ENCODE results near the gene SAT2. TPM values are rescaled to one million over a fixed set of nuclear protein-coding genes. Genes with fewer than 3 reads are reported as not detected.
"Not testable (repeated sequence)": the region's sequence is repeated elsewhere in the genome, so short reads cannot be mapped to it uniquely, and the experiment has no call there.

SAT2 gene
- 100 TPM for total RNA-seq

GRCh38 chr17:7627250-7628121 is at the start of gene SAT2:
Gene SAT2 (minus strand): TSS chr17:7627821. CDS start chr17:7627635, 186 bp downstream.
- ATAC-seq (peak; percentile 84), DNase-seq (ENCODE audit: low spot score) (peak; percentile 97)

- DNase-seq (ENCODE audit: low spot score): no peak
- no peak for ATAC-seq
Measured at GRCh38 chr17:7676533-7676932, 48.9 kb upstream of the SAT2 start.

DNA sequence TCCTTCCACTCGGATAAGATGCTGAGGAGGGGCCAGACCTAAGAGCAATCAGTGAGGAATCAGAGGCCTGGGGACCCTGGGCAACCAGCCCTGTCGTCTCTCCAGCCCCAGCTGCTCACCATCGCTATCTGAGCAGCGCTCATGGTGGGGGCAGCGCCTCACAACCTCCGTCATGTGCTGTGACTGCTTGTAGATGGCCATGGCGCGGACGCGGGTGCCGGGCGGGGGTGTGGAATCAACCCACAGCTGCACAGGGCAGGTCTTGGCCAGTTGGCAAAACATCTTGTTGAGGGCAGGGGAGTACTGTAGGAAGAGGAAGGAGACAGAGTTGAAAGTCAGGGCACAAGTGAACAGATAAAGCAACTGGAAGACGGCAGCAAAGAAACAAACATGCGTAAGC is 47.3 kb upstream of the SAT2 start:
- ATAC-seq: no peak
- no peak for DNase-seq (ENCODE audit: low spot score)

GRCh38 chr17:7673239-7673638 is 45.6 kb upstream of the SAT2 start:
- DNase-seq (ENCODE audit: low spot score): no peak
- no peak for ATAC-seq

DNA sequence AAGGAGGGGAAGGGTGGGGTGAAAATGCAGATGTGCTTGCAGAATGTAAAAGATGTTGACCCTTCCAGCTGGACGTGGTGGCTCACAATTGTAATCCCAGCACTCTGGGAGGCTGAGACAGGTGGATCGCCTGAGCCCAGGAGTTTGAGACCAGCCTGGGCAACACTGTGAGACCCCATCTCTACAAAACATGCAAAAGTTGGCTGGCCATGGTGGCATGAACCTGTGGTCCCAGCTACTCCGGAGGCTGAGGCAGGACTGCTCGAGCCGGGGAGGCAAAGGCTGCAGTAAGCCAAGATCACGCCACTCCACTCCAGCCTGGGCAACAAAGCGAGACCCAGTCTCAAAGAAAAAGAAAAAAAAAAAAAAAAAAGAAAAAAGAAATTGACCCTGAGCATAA is 40.9 kb upstream of the SAT2 start:
- DNase-seq (ENCODE audit: low spot score) (no peak), ATAC-seq (no peak)

DNA sequence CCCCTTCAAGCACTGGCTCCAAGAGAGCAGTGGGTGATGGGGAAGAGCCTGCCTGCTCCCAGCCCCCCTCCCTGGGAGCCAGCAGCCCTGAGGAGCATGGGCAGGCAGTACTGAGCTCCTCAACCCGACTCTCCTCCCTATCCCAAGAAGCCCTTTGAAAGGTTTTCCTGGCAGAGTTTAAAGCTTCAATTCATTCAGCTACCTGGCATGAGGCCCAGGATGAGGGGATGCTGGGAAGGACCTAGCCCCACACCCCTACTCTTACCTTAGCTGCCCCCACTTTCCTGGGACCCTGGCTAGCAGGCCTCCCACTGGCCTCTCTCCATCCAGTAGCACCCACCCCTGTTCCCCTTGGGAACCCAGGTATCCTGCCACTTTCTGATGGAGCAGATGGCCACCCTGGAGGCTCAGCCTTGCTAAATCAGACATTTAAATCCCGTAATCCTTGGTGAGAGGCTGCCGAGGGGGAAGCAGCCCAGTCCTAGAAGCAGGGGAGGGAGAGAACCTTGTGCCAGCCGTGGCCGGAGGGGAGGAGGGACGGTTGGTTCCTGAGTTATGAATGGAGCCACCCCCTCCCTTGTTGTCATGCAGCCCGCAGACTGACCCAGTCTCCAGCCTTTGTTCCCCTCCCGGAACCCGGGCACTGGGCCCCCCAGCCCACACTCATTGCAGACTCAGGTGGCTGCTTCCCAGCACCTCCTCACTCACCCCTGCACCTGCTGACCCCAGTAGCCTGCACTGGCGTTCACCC is 40.2 kb upstream of the SAT2 start:
- ATAC-seq (no peak), DNase-seq (ENCODE audit: low spot score) (no peak)

- DNase-seq (ENCODE audit: low spot score) (no peak), ATAC-seq (peak; percentile 20)
Measured at GRCh38 chr17:7656958-7657609, 29.5 kb upstream of the SAT2 start.

DNA sequence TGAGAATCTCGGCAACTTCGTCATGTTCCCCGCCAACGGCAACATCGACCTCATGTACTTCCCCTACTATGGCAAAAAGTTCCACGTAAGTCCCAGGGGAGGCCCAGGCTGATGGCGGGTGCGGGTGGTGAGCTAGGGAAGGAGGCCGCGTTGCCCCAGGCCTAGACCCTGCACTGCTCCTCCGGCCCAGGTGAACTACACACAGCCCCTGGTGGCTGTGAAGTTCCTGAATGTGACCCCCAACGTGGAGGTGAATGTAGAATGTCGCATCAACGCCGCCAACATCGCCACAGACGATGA is 27.9 kb upstream of the SAT2 start:
- no peak for DNase-seq (ENCODE audit: low spot score)

DNA sequence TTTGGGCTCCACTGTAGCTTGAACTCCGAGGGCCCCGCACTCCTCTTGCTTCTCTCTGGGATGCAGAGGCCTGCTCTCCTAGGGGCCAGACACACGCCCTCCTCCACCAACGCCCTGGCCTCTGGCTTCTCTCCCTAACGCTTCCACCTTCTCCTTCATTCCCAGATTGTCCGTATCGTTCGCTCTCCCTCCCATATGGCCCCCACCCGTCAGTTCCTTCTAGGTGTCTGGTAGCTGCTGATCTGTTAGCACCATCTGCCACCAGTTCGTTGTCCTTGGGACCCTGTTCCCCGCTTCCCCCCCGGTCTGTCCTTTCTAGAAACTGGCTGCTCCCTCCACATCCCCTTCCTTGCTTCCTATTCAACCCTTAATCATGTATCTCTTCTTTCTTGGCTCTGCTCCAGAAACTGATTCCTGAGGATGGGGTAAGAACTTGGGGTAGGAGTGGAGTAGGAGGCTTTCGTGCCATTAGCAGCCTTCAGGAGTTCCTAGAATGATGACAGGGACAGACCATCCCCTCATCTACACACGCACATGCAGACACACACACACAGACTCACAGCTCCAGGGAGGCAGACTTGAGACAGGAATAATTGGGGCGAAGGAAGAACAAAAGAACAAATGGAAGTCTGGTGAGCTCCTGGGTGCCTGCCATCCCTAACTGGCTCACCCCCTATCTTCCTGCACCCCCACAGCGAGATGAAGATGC is 27.4 kb upstream of the SAT2 start:
- DNase-seq (ENCODE audit: low spot score) (no peak), ATAC-seq (no peak)

More for the DNA sequence above, 27.9 kb upstream of the SAT2 start:
- no peak for ATAC-seq

DNA sequence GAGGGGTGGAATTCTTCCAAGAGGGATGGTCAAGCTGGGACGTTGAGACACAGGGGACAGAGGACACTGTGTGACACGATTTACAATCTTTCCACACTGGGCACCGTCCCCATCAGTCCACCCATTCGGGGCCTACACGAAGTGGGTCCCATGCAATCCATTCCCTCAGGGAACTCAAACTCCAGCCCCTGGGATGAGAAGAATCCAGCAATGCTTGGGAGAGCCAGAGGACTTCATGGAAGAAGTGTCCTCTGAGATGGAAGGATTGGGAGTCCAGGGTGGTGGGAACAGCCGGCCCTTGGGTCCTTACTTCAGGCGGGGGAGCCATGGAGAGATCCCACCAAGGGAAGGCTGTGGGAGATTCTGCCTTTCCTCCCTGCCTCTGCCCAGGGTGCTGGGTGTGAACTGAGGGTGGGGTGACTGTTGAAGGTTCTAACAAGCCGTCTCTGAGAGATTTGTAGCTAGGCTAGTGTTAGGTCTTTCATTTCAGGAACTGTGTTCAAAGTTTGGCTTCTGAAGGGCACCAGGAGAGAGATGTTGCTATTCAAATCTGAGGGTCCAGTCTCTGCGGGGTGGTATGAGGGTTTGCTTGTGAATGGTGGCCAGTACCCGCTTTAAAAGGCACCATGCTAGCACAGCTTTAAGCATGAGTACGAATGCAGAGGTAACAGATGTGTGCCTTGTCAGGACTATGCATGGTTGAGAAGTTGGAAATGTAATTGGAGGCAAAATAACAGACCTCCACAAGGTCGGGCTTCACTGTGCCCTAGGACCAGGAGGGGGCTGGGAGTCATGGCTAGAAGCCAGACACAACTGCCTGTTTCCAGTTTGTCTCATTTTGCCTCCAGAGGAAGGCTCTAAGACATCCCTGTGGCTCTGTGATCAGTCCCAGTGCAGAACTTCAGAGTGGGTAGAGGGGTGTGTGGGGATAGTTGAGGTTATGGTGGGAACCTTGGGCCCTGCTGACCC is 25.1 kb upstream of the SAT2 start:
- DNase-seq (ENCODE audit: low spot score) (no peak), ATAC-seq (no peak)

DNA sequence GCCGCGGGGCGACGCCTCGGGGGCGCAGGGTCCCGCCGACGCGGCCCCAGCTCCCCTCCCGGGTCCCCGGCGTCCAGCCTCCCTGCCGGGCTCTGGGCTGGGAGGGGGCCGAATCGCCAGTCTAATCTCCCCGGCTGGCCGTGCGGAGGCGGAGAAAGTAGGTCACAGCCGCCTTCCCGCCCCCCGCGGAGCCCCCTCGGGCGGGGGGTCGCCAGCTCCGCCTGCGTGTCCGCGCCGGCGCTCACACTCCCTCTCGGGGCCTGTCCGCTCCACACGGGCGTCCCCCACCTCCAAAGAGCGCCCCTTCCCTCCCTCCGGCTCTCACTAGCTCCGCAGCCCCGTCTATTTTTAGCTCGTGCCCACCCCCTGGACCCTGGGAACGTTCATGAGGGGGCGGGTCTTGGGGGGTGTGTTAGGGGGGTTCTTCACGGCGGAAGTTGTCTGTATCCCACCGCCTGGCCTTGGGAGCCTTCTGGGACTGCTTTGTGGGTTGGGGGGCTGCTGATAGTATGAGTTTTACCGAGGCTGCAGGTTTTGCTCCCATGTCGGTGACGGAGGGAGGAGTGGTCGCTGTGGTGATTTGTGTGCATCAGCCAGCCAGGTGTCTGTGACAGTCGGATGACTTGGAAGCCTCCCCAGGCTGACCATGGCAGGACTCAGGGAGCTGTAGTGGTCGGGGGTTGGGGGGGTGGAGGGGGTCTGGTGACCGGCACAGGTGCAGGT is 24.2 kb upstream of the SAT2 start:
- peak; percentile 8 for ATAC-seq
- DNase-seq (ENCODE audit: low spot score): no peak

DNA sequence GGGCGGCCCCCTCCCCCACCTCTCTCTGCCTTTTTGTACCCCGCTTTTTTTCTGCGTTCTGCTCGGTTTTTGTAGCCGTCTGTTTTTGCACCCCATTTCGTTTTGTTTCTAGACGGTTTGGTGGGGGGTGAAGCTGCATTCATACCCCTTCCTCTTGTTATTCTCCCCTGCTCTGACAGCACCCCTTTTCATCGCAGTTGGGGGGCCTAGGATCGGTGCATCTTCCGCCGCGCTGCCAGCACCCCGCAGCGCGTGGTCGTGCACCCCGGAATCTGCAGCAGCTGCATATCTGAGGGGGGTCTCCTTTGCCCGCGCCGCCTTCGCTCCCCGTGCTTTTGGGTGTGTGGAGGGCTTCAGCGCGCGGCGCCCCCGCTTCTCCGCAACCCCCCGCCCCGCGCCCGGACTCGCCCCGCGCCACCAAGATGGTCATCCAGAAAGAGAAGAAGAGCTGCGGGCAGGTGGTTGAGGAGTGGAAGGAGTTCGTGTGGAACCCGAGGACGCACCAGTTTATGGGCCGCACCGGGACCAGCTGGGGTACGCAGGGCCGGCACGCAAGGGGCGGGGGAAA is 23.6 kb upstream of the SAT2 start:
- DNase-seq (ENCODE audit: low spot score) (no peak), ATAC-seq (no peak)

- peak; percentile 90 for ATAC-seq
Measured at GRCh38 chr17:7650509-7651096, 23.0 kb upstream of the SAT2 start, which contains the start of gene ATP1B2. Gene ATP1B2 (plus strand): TSS chr17:7650926. CDS start chr17:7651519, 593 bp downstream.

GRCh38 chr17:7647018-7647417 is 19.4 kb upstream of the SAT2 start:
- ATAC-seq (no peak), DNase-seq (ENCODE audit: low spot score) (no peak)

More at GRCh38 chr17:7650509-7651096, 23.0 kb upstream of the SAT2 start, which contains the start of gene ATP1B2:
- peak; percentile 67 for DNase-seq (ENCODE audit: low spot score)

- ATAC-seq (no peak), DNase-seq (ENCODE audit: low spot score) (no peak)
Measured at GRCh38 chr17:7646457-7646856, 18.8 kb upstream of the SAT2 start.

GRCh38 chr17:7644775-7645174 is 17.2 kb upstream of the SAT2 start:
- no peak for ATAC-seq
- DNase-seq (ENCODE audit: low spot score): no peak

- not testable (repeated sequence) for ATAC-seq; DNase-seq (ENCODE audit: low spot score)
Measured at GRCh38 chr17:7641635-7642034, 14.0 kb upstream of the SAT2 start.

DNA sequence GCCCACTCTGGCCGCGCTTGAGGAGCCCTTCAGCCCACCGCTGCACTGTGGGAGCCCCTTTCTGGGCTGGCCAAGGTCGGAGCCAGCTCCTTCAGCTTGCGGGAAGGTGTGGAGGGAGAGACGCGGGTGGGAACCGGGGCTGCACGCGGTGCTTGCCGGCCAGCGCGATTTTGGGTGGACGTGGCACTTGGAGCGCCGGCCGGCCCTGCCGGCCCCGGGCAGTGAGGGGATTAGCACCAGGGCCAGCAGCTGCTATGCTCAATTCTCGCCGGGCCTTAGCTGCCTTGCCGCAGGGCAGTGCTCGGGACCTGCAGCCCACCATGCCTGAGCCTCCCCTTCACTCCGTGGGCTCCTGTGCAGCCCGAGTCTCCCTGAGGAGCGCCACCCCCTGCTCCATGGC is 13.2 kb upstream of the SAT2 start:
- ATAC-seq: no peak
- DNase-seq (ENCODE audit: low spot score): no peak

Measured in left lobe of liver (tissue), 2 donors.